G401 (cell line): ENCODE data around the gene TP53BP1. TPM values are rescaled to one million over a fixed set of nuclear protein-coding genes. Genes with fewer than 3 reads are reported as not detected.
"Not testable (repeated sequence)": the region's sequence is repeated elsewhere in the genome, so short reads cannot be mapped to it uniquely, and the experiment has no call there.

ENCODE experiments used
- DNase-seq: peaks from one replicate; pipeline ENCODE4 v3.0.0-alpha.2; 2015; ENCODE audit warnings: low spot score
- in situ Hi-C: cut with HindIII; loops from 2 replicates; pipeline ENCODE4 v1.10.0; 2016; ENCODE audit warnings: low sequenced_read_pairs, mixed read lengths
- total RNA-seq: library from RNA; depleted of rRNA; stranded (reverse); fragments of >200 nt; shearing (Covaris generic); gene quantifications from 2 replicates; pipeline ENCODE4 v1.2.3, GENCODE V29; 2014; rRNA removed

TP53BP1 gene, protein sequence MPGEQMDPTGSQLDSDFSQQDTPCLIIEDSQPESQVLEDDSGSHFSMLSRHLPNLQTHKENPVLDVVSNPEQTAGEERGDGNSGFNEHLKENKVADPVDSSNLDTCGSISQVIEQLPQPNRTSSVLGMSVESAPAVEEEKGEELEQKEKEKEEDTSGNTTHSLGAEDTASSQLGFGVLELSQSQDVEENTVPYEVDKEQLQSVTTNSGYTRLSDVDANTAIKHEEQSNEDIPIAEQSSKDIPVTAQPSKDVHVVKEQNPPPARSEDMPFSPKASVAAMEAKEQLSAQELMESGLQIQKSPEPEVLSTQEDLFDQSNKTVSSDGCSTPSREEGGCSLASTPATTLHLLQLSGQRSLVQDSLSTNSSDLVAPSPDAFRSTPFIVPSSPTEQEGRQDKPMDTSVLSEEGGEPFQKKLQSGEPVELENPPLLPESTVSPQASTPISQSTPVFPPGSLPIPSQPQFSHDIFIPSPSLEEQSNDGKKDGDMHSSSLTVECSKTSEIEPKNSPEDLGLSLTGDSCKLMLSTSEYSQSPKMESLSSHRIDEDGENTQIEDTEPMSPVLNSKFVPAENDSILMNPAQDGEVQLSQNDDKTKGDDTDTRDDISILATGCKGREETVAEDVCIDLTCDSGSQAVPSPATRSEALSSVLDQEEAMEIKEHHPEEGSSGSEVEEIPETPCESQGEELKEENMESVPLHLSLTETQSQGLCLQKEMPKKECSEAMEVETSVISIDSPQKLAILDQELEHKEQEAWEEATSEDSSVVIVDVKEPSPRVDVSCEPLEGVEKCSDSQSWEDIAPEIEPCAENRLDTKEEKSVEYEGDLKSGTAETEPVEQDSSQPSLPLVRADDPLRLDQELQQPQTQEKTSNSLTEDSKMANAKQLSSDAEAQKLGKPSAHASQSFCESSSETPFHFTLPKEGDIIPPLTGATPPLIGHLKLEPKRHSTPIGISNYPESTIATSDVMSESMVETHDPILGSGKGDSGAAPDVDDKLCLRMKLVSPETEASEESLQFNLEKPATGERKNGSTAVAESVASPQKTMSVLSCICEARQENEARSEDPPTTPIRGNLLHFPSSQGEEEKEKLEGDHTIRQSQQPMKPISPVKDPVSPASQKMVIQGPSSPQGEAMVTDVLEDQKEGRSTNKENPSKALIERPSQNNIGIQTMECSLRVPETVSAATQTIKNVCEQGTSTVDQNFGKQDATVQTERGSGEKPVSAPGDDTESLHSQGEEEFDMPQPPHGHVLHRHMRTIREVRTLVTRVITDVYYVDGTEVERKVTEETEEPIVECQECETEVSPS (N-terminal part only)
- 79.1 and 84.7 TPM in 2 replicates for total RNA-seq

- in situ Hi-C loops = no loop called here
- peak; percentile 98 for DNase-seq
Measured at GRCh38 chr15:43492673-43493601, at the start of gene TP53BP1. Gene TP53BP1 (minus strand): TSS chr15:43493156. CDS start chr15:43493043, 113 bp downstream.

DNA sequence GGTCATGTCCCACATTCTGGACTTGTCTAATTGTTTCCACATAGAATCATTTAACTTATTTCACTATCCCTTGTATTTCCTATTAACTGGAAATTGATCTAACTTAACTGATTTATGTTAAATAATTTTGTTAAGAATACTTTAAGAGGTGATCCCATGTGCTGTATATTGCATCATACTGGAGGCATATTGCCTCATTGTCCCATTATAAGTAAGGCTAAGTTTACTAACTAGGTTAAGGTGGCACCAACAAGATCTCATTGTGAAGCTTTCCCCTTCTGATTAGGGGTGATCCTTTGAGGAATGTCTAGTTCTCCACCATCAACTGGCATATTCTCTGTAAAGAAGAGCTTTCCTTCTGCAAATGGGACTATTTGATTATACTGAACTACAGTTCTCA is 48.8 kb upstream of the TP53BP1 start:
- DNase-seq = no peak
- in situ Hi-C loops = no loop called here

DNA sequence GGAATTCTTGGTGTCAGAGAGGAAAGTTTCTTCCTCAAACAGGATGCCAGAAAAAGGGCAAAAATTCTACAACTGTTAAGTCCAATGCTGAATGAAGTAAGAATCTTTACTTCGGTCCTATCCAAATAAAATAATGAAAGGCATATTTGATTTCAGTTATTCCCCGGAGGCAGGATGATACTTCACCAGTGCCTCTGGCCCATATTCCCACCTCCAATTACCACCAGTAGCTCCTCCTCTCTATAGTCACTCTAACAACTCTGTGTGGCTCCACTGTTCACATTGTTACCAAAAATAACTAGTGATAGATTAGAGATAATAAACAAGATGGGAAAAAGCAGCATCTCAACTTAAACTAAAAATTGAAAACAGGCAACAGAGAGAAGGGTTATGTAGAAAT is 45.1 kb upstream of the TP53BP1 start:
- no peak for DNase-seq
- in situ Hi-C loops = no loop called here

- no peak for DNase-seq
- in situ Hi-C loops = no loop called here
Measured at GRCh38 chr15:43534897-43535296, 41.9 kb upstream of the TP53BP1 start.

- DNase-seq, in situ Hi-C loops: not testable (repeated sequence)
Measured at GRCh38 chr15:43532826-43533225, 39.9 kb upstream of the TP53BP1 start.

GRCh38 chr15:43531018-43531670 is 38.2 kb upstream of the TP53BP1 start:
- in situ Hi-C loops = no loop called here
- DNase-seq = peak; percentile 34

DNA sequence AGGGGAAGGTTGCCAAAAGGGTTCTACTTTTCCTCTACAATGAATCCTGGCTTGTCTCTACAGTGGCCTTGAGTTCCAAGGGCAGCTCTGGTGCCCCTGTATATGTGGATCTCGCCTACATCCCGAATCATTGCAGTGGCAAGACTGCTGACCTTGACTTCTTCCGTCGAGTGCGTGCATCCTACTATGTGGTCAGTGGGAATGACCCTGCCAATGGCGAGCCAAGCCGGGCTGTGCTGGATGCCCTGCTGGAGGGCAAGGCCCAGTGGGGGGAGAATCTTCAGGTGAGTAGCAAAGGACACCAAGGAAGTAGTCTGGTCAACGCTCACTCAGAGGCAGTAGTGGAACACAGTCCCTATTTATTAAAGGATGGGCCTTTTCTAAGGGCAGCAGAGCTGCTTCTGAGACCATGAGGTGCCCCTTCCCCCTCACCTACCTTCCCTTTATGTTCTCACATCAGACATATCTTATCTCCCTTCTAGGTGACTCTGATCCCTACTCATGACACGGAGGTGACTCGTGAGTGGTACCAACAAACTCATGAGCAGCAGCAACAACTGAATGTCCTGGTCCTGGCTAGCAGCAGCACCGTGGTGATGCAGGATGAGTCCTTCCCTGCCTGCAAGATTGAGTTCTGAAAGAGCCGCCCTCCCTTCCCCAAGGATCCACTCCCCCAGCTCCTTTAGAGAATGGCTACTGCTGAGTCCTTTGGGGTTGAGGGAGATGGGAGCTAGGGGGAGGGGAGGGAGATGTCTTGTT is 36.8 kb upstream of the TP53BP1 start:
- no peak for DNase-seq
- in situ Hi-C loops = no loop called here

- no peak for DNase-seq
- in situ Hi-C loops = no loop called here
Measured at GRCh38 chr15:43529141-43529540, 36.2 kb upstream of the TP53BP1 start.

DNA sequence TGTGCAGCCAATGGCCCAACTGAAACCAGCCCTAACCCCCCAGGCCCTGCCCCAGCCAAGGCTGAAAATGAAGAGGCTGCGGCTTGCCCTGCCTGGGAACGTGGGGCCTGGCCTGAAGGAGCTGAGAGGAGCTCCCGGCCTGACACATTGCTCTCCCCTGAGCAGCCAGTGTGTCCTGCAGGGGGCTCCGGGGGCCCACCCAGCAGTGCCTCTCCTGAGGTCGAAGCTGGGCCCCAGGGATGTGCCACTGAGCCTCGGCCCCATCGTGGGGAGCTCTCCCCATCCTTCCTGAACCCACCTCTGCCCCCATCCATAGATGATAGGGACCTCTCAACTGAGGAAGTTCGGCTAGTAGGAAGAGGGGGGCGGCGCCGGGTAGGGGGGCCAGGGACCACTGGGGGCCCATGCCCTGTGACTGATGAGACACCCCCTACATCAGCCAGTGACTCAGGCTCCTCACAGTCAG is 35.6 kb upstream of the TP53BP1 start:
- no peak for DNase-seq
- in situ Hi-C loops = no loop called here

DNA sequence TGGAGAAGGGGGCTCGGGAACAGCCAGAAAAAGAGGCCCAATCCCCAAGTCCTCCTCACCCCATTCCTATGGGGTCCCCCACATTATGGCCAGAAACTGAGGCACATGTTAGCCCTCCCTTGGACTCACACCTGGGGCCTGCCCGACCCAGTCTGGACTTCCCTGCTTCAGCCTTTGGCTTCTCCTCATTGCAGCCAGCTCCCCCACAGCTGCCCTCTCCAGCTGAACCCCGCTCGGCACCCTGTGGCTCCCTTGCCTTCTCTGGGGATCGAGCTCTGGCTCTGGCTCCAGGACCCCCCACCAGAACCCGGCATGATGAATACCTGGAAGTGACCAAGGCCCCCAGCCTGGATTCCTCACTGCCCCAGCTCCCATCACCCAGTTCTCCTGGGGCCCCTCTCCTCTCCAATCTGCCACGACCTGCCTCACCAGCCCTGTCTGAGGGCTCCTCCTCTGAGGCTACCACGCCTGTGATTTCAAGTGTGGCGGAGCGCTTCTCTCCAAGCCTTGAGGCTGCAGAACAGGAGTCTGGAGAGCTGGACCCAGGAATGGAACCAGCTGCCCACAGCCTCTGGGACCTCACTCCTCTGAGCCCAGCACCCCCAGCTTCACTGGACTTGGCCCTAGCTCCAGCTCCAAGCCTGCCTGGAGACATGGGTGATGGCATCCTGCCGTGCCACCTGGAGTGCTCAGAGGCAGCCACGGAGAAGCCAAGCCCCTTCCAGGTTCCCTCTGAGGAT is 35.0 kb upstream of the TP53BP1 start:
- in situ Hi-C loops = no loop called here
- no peak for DNase-seq

GRCh38 chr15:43527016-43527801 is 34.3 kb upstream of the TP53BP1 start:
- no peak for DNase-seq
- in situ Hi-C loops = no loop called here

DNA sequence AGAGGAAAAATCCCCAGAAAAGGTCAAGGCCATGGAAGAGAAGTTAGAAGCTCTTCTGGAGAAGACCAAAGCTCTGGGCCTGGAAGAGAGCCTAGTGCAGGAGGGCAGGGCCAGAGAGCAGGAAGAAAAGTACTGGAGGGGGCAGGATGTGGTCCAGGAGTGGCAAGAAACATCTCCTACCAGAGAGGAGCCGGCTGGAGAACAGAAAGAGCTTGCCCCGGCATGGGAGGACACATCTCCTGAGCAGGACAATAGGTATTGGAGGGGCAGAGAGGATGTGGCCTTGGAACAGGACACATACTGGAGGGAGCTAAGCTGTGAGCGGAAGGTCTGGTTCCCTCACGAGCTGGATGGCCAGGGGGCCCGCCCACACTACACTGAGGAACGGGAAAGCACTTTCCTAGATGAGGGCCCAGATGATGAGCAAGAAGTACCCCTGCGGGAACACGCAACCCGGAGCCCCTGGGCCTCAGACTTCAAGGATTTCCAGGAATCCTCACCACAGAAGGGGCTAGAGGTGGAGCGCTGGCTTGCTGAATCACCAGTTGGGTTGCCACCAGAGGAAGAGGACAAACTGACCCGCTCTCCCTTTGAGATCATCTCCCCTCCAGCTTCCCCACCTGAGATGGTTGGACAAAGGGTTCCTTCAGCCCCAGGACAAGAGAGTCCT is 33.4 kb upstream of the TP53BP1 start:
- DNase-seq = no peak
- in situ Hi-C loops = no loop called here

DNA sequence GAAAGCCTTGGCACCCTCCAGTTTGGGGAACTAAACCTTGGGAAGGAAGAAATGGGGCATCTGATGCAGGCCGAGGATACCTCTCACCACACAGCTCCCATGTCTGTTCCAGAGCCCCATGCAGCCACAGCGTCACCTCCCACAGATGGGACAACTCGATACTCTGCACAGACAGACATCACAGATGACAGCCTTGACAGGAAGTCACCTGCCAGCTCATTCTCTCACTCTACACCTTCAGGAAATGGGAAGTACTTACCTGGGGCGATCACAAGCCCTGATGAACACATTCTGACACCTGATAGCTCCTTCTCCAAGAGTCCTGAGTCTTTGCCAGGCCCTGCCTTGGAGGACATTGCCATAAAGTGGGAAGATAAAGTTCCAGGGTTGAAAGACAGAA is 32.2 kb upstream of the TP53BP1 start:
- DNase-seq = no peak
- in situ Hi-C loops = no loop called here

GRCh38 chr15:43524254-43524845 is 31.4 kb upstream of the TP53BP1 start:
- DNase-seq = no peak
- in situ Hi-C loops = no loop called here

DNA sequence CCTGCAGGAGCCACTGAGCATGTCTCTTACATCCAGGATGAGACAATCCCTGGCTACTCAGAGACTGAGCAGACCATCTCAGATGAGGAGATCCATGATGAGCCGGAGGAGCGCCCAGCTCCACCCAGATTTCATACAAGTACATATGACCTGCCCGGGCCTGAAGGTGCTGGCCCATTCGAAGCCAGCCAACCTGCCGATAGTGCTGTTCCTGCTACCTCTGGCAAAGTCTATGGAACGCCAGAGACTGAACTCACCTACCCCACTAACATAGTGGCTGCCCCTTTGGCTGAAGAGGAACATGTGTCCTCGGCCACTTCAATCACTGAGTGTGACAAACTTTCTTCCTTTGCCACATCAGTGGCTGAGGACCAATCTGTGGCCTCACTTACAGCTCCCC is 30.7 kb upstream of the TP53BP1 start:
- in situ Hi-C loops = no loop called here

More for the DNA sequence above, 30.7 kb upstream of the TP53BP1 start:
- no peak for DNase-seq
